Measurements from ENCODE around the gene SMAD5. TPM values are rescaled to one million over a fixed set of nuclear protein-coding genes. Genes with fewer than 3 reads are reported as not detected.

The SMAD5 gene
- total and polyA plus RNA-seq, 12 donors: 7.0 to 53.8 (median 38.7) TPM

- 93 to 95% methylated on average over 14 of the region's 14 CpGs for WGBS, 2 donors
- TF ChIP-seq, protein P1, sequence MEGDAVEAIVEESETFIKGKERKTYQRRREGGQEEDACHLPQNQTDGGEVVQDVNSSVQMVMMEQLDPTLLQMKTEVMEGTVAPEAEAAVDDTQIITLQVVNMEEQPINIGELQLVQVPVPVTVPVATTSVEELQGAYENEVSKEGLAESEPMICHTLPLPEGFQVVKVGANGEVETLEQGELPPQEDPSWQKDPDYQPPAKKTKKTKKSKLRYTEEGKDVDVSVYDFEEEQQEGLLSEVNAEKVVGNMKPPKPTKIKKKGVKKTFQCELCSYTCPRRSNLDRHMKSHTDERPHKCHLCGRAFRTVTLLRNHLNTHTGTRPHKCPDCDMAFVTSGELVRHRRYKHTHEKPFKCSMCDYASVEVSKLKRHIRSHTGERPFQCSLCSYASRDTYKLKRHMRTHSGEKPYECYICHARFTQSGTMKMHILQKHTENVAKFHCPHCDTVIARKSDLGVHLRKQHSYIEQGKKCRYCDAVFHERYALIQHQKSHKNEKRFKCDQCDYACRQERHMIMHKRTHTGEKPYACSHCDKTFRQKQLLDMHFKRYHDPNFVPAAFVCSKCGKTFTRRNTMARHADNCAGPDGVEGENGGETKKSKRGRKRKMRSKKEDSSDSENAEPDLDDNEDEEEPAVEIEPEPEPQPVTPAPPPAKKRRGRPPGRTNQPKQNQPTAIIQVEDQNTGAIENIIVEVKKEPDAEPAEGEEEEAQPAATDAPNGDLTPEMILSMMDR (IDR thresholded peaks at IDR 0.05): no peak
- peaks cover 0 to 37% (median 26%) of the 10 kb centered on the region in 7 donors for H3K27me3 ChIP-seq
- DNase-seq (no peak), ATAC-seq (no peak)
- intact Hi-C loops (cut with DNase I): no loop called here
- no peaks in the 10 kb centered on the region for H3K36me3 ChIP-seq
- H3K27ac ChIP-seq: no peak overlapping the region
- H3K4me1 ChIP-seq: no peaks in the 10 kb centered on the region
- H3K9me3 ChIP-seq: peaks cover 0 to 8% (median 0%) of the 10 kb centered on the region in 11 donors
- H3K4me3 ChIP-seq: no peak overlapping the region
These were observed 76.8 kb downstream of the SMAD5 start for GRCh38 chr5:136209346-136209910.

GRCh38 chr5:136210259-136210658 lies 77.6 kb downstream of the SMAD5 start:
- Histone ChIP-seq H3K36me3 (no peaks in the 10 kb centered on the region), H3K27me3 (peaks cover 0 to 41% (median 27%) of the 10 kb centered on the region in 7 donors), H3K4me3 (no peak overlapping the region), H3K9me3 (peaks cover 0 to 5% (median 0%) of the 10 kb centered on the region in 11 donors), H3K27ac (no peak overlapping the region), H3K4me1 (no peaks in the 10 kb centered on the region)
- intact Hi-C loops (cut with DNase I): loop anchor here (2.0 to 10.0 kb wide), 9 partner anchors 148 to 645 kb away; no protein-coding TSS in a partner anchor
- DNase-seq (no peak), ATAC-seq (no peak)
- WGBS, 2 donors: 85 to 87% methylated on average over 4 of the region's 4 CpGs
- TF ChIP-seq, protein P1 (IDR thresholded peaks at IDR 0.05): no peak

- WGBS, 2 donors: 70 to 72% methylated on average over 10 of the region's 10 CpGs
- H3K9me3 ChIP-seq: no peaks in the 10 kb centered on the region
- peaks cover 0 to 42% (median 27%) of the 10 kb centered on the region in 7 donors for H3K27me3 ChIP-seq
- no peaks in the 10 kb centered on the region for H3K36me3 ChIP-seq
- intact Hi-C loops (cut with DNase I): loop anchor here (1.0 to 10.0 kb wide), 11 partner anchors 149 to 647 kb away; no protein-coding TSS in a partner anchor
- TF ChIP-seq, protein P1 (IDR thresholded peaks at IDR 0.05): no peak
- no peak for ATAC-seq
- H3K27ac ChIP-seq: no peak overlapping the region
- no peak for DNase-seq
- H3K4me1 ChIP-seq: no peaks in the 10 kb centered on the region
- no peak overlapping the region for H3K4me3 ChIP-seq
These were observed 78.8 kb downstream of the SMAD5 start for GRCh38 chr5:136211282-136212040.

DNA sequence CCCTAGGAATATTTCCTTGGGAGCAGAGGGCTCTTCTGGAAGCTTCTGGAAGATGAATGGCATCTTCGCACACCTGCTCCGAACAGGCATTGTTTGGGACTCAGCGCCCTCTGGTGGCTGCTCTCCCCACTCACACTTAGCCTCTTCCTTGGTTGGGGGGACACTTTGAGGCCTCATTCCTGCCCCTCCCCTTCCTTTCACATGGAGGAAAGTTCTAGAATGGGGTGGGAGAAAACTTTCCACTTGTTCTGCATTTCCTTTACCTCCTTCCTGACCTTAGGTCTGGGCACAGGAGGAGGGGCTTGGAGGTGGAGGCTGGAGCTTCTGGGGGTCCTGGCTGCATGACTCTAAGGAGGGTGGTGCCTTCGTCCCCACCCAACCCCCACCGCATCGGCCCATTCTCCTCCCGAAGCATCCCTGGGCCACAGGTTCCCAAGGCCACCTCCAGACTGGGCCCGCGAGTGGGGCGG lies 79.6 kb downstream of the SMAD5 start:
- Histone ChIP-seq H3K27ac (no peak overlapping the region), H3K27me3 (peaks cover 0 to 45% (median 27%) of the 10 kb centered on the region in 7 donors), H3K4me3 (no peak overlapping the region), H3K9me3 (no peaks in the 10 kb centered on the region), H3K4me1 (no peaks in the 10 kb centered on the region), H3K36me3 (no peaks in the 10 kb centered on the region)
- intact Hi-C loops (cut with DNase I): loop anchor here (1.0 to 10.0 kb wide), 9 partner anchors 150 to 647 kb away; no protein-coding TSS in a partner anchor
- DNase-seq (peak; percentile 32 to 64), ATAC-seq (peak in 5 of 8 donors; percentile 46 to 65 (median 54))
- WGBS, 2 donors: 51 to 52% methylated on average over 10 of the region's 10 CpGs
- TF ChIP-seq, protein P1 (IDR thresholded peaks at IDR 0.05): peak; percentile 58 to 95 (median 90)
